ENCODE data around the gene TUSC2.

GRCh38 chr3:50275996-50276761 is 51.8 kb downstream of the TUSC2 start:
- TF ChIP-seq CTCF (conservative IDR thresholded peaks at IDR 0.05 in 1 of 2, IDR thresholded peaks at IDR 0.05 in 1 of 2; ENCODE audit: low read depth in 1 of 2, low read length in 2 of 2) (no peak), EZH2 (IDR thresholded peaks at IDR 0.05; ENCODE audit: low read length, missing control alignments) (no peak)
